Hindlimb muscle (tissue), 1 donor: ENCODE results near the gene BCR. TPM values are rescaled to one million over a fixed set of nuclear protein-coding genes. Genes with fewer than 3 reads are reported as not detected.

Experiments
- DNase-seq: peaks from one replicate; pipeline ENCODE4 v3.0.0-alpha.2; 2013
- polyA plus RNA-seq: library from polyadenylated mRNA; unstranded; fragments of 120-200 nt; gene quantifications from one replicate; pipeline ENCODE4 v1.2.1, GENCODE V29; 2013; ENCODE audit not compliant: insufficient read length

BCR gene
- polyA plus RNA-seq, 1 donor: 18.6 TPM

DNA sequence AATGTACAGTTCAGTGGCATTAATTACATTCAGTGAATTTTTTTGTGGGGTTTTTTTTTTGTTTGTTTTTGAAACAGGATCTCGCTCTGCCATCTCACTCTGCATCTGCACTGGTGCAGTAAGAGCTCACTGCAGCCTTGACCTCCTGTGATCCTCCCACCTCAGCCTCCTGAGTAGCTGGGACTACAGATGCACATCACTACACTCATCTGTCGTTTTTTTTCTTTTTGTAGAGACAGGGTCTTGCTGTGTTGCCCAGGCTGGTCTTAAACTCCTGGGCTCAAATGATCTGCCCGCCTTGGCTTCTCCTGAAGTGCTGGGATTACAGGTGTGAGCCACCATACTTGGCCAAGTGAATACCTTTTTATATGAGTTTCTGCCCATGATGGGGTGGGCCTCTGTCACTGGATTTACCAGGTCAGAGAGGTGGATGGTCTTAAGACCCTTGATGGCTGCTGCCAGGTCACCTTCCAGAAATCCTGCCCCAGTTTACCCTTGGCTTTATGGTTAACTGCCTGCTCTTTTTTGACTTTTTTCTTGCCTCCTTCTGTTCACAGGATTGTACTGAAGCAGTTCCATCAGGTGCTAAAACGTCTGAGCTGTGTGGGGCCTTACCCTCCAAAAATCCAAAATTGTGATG is 22.6 kb downstream of the BCR start:
- no peak for DNase-seq

GRCh38 chr22:23203452-23204124 is 23.3 kb downstream of the BCR start:
- DNase-seq: no peak

- DNase-seq: no peak
Measured at GRCh38 chr22:23204125-23204488, 23.8 kb downstream of the BCR start.

- DNase-seq: no peak
Measured at GRCh38 chr22:23204541-23205157, 24.3 kb downstream of the BCR start.

DNA sequence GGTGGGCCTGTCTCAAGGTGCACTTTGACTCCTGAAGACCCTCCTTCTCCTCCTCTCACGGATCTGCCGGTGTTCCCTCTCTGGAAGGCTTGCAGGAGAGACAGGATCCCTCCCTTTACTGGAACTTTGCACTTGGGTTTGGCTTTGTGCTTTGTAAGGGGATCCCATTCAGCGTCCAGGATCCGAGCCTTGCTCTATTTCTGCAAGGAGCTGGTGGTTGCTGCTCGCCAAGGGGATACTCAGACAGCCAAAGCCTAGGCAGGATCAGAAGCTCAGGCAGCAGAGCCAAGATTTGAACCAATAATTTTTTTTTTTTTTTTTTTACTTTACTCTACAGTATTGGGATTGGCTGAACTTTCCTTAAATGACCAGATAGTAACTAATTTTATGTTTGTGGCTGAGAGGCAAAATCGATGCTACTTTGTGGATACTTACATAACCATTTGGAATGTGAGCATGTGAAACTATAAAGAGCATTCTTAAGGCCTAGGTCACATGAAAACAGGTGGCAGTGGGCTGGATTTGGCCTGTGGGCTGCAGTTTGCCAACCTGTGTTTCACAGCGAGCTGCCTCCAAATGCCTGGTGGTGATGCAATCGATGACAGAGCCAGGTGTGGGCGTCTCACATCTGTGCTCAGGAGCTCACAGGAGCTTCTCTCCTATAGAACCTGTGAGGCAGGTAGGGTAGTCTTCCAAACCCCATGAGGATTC is 25.2 kb downstream of the BCR start:
- DNase-seq: no peak

DNA sequence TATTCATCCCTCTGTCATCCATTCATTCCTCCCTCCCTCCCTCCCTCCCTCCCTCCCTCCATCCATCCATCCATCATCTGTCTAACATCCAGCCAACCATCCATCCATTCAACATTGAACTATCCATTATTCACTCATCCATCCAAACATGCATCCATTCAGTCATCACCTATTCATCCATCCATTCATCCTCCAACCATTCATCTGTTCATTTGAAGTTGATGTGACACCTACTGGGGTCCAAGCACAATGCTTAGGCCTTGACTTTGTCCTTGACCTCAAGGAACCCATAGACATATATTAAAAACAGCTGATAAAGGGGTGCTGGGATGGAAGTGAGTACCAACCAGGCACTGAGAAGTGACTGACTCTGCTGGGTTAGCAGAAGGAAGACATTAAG is 26.6 kb downstream of the BCR start:
- no peak for DNase-seq

GRCh38 chr22:23207729-23208393 is 27.6 kb downstream of the BCR start:
- DNase-seq: no peak

DNA sequence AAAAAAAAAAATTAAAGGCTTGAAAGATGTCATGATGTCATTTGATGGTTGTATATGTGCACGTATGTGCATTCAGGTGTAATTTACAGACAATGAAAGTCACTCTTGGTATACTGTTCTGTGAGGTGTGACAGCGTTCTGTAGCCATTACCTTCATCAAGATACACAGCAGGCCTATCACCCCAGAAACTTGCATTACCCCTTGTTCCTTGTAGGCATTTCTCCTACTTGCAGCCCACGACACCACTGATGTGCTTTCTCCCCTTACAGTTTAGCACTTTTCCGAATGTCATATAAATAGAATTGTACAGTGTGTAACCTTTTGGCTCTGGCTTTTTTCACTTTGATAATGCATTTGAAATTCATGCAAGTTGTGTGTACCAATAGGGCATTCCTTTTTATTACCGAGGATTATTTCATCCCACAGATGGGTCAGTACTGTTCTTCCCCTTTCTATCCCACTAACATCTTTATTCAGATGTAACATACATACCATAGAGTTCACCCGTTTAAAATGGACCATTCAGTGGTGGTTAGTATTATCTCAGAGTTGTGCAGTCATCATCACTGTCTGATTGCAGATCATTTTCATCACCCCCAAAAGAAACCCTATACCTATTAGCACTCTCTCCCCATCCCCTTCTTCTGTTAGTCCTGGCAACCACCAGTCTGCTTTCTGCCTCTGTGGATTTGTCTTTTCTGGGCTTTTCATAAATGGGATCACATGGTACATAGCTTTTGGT is 30.3 kb downstream of the BCR start:
- no peak for DNase-seq

DNA sequence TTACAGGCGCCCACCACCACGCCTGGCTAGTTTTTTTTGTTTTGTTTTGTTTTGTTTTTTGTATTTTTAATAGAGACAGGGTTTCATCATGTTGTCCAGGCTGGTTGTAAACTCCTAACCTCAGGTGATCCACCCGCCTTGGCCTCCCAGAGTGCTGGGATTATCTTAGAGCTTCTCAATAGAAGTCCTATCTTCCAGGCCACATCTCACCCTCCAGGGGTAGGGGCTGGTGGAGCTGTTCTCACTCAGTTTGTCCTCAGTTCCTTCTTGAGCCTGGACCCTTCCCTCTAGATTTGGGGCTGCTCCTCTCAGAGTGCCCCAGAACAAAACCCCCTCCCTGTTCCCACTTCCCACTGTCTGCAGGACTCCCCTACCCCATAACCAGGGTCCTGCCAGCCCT is 31.3 kb downstream of the BCR start:
- DNase-seq: no peak

DNA sequence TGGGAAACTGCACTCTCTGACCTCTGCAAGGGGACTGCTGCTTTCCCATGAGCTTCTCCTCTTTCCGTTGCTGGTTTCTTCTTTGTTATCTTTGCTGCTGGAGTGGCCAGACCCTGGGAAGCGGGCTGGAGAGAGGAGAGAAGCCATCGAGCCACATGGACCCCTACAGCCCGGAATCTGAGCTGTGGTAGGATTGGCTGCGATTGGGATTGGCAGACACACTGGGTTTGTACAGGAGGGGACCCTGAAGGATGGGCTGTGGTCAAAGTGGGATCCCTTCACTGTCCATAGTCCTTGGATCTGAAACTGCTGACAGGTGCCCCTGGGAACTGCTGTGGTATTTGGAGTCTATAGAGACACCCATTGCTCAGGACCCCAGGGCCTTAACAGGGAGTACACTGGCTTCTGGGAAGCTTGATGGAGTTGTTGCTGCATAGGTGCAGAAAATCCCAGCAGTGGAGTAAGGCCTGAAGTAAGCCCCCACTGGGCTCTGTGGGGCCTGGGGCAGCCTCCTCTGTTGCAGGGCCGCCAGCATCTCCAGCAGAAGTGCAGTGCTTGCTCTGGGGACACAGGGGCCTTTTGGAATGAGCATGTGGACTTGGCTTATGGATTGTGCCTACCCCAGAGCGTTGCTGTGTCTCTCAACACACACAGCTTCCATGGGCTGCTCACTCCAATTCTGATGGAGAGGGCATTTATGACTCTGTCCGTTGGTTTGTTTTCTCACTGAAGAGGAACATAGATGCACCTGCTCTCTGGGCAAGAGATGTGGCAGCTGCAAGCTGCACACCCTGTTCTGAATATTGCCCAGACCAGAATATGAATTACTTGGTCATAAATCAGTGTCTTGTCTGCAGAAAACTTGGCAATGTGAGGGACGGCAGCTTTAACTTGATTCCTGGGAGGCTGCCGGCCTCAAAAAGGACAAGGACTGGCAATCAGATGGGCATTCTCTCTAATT is 32.0 kb downstream of the BCR start:
- no peak for DNase-seq

GRCh38 chr22:23213022-23213555 is 32.8 kb downstream of the BCR start:
- DNase-seq: no peak

- no peak for DNase-seq
Measured at GRCh38 chr22:23213581-23214334, 33.4 kb downstream of the BCR start.

GRCh38 chr22:23214398-23214797 is 34.1 kb downstream of the BCR start:
- no peak for DNase-seq

DNA sequence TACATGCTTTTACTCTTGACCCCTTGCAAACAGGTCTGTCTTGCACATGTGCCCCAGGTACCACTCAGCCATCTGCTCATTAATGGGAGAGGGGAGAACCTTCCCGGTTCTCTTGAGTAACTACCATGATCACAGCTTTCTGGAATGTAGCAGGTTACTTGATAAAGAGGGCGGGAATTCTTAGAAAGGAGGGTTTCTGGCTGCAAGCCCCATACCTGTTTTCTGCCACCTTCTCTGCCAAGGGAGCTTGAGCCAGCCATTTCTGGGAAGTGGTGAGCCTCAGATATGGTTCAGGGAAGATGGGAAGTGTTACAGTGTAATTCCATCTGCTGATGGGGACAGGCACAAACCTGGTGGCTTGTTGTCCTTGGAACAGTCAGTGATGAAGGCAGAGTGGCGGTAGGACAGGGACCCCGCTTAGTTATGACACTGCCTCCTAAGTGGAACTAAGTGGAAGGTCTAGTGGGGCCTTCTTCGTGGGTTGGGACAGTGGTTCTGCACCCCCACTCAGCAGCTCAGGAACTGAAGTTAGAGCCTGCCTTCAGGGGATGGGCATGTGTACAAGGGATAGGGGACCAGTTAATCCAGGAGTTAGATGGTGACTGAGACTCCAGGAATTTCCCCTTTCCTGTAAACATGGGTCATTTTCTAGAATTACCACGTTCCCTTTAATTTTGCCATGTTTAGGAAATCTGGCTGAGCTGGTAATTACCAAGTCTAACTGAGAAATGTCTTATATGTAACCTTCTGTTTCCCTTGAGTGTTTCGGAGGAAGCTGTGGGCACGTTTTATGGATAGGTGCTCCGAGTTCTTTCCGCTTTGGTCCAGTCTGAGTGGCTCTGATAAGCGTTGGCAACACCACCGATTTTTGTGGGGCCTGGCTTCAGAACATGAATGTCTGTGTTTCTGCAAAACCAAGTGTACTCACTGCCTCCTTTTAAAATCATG is 35.3 kb downstream of the BCR start:
- DNase-seq: no peak

- DNase-seq: no peak
Measured at GRCh38 chr22:23216461-23217170, 36.3 kb downstream of the BCR start.

DNA sequence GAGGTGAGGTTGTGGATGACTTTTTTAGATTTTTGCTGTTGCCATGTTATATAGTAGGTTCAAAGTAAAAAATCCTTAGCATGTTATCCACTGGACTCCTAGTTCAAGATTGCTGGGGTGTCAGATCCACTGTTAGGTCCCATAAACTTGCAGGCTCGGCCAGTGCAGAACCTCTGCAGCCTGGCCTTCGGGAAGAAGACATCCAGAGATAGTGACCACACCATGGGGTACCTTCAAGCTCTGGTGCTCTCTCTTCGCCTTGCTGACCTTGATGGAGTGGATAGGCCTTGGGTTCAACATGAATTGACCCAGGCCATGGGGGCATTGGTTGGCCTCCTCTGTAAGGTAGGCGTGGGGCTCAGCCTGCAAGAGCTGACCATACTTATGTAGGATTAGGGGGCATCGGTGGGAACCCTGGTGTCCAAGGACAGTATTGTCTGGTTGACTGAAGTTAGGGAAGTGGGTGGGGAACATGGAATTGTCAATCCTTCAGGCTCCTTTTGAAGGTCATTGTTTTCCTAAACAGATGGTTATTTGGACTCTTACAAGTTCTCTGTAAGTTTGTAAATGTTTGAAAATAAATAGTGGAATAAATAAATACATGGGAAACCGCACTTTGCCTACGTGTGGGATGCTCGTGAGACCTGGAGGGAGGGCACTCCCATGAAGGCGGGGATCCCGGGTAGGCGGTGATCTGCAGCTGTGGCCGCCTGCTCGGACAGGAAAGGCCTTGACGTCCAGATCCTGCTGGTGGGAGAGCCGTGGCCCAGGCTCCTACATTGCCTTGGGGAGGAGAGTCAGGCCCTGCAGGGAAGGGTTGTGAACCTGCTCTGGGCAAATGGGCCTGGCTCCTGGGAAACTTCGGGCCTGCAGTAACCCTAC is 37.1 kb downstream of the BCR start:
- no peak for DNase-seq
